Stimulated activated CD8-positive, alpha-beta memory T cell treated with anti-CD3 and anti-CD28 coated beads, Interleukin-15, amount 100 ng/mL, for 48 hours (primary cell): ENCODE results near the gene RPUSD4.

Source experiments
- DNase-seq, 2 donors: peaks; one replicate each; pipeline ENCODE4 v3.0.0-alpha.2; 2020; ENCODE audit warnings: low read depth in 2 of 2

The RPUSD4 gene

GRCh38 chr11:126212089-126212660 is 725 bp upstream of the RPUSD4 start:
- no peak for DNase-seq

DNA sequence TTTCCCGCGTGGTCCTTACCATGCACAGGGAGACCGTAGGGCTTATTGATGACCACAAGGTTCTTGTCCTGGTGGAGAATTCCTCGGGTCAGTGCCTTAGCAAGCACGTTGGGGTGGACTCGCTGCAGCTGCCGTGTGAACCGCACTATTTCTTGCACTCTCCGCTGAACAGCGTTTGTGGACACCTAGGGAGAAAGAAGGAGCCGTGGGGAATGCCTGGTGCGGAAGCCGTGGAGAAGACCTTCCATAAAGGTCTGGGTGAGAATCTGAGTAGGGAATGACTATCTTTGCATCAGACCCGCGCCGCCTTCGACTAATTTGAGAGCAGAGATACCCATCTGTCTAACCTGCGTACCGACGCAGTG is 597 bp downstream of the RPUSD4 start:
- DNase-seq, result no peak

- DNase-seq, result no peak
These were observed 3.6 kb downstream of the RPUSD4 start for GRCh38 chr11:126207896-126208295.

DNA sequence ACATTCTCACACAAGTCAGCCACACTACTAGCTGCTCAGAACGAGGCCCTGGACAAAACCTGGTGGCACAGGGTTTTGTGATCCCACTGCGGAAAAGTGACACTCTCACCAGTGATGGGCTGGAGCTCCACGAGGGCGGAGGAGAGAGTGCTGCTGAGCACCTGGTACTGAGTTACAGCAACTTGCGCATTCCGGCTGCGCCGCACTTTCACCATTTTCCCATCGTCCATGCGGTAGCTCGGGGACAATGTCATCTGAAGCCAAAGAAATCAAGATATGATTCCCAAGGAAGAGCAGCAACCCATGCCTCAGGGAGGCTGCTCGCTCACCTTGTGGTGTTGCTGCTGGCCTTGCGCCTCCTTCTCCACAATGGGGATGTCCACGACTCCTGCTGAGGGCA is 6.1 kb downstream of the RPUSD4 start:
- no peak for DNase-seq

- no peak for DNase-seq
These were observed 8.6 kb downstream of the RPUSD4 start for GRCh38 chr11:126202646-126203359.

GRCh38 chr11:126198648-126199047 is 12.8 kb downstream of the RPUSD4 start:
- no peak for DNase-seq

DNA sequence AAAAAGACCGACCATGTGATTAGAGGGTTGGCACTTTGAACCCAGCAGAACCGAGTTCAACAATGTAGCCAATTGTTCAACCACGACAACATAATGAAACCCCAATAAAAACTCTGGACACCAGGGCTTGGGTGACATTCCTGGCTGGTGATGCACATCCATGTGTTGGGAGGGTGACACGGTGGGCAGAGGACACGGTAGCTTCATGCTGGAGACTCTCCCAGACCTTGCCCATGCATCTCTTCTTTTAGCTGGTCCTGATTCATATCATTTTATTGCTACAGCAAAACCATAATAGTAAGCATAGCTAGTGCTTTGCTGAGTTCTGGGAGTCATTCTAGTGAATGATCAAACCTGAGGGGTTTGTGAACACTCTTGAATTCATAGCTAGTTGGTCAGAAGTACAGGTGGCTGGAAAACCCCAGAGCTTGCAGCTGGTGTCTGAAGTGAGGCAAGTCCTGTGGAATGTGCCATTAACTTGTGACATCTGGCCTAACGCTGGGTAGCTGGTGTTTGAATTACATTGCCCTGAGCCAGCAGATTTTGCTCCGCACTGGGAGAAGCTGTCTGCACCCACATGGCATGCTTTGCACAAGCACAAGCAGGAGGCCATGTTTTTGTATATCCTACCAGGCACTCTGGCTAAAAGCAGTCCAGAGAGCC is 14.0 kb downstream of the RPUSD4 start:
- DNase-seq, result no peak

- no peak for DNase-seq
These were observed 16.3 kb downstream of the RPUSD4 start for GRCh38 chr11:126195119-126195518.

DNA sequence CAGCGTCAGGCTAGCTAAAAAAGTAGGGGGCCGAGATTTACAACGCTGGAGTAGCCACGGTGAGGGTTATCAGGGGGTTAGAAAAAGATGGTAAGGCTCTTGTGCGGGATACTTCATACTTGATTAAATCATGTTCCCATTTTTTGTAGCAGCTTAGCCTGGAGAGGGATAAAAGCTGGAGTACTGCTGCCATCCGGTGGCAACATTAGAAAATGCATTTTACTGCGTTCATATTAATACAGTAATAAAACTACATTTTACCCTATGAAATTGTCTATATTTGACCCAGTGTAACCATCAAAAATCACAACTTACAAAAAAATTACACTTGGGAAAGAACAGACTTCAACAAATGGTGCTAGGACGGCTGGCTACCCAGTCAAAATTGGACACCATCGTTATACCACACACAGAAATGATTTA is 17.3 kb downstream of the RPUSD4 start:
- no peak for DNase-seq

DNA sequence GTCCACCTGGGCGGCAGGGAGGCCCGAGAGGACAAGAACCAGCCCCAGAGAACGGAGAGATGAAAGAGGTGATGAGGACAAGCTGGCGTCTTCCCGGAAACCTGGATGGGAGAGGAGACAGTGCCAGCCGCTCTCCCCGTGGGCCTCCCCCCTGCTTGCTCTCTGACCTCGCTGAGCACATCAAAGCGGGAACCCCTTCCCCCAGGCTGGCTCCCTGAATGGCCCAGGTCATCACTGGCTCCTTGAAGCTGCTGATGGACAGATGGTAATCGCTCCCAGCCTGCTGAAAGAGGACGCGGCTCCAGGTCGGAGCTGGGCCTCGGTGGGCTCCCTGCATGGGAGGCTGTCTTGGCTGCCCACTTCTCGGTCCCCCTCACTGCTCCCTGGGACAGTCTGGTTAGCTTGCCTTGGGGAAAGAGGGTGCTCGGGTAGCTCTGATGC is 18.4 kb downstream of the RPUSD4 start:
- DNase-seq, result no peak

GRCh38 chr11:126192361-126192760 is 19.1 kb downstream of the RPUSD4 start:
- no peak for DNase-seq

DNA sequence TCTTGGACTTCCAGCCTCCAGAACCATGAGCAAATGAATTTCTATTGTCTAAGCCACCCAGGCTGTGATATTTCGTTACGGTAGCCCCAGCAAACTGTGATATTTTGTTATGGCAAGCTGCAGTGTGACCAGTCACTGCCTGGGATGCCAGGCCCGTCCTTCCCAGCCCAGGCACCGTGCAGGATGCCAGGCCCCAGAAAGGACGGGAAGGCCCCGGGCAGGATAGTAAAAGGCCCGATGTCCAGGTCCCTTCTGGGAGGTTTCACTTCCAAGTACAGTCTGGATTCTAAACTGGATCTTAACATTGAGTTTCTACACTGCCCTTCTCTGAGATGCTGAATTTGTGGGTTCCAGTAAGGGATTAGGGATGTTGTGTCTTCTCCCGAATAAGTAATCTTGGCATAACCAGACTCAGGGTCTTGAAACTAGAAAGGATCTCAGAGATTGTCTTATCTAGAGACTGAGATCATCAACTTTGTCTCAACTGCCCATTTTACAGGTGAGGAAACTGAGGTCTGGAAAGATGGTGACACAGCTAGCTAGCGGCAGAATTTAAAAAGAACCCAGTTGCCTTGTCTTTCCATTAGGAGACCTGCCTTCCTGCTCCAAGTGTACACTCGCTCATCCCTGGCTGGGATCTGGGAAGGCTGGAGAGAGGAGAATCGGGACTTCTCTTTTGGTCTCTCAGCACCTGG is 19.9 kb downstream of the RPUSD4 start:
- no peak for DNase-seq

GRCh38 chr11:126190792-126191191 is 20.7 kb downstream of the RPUSD4 start:
- DNase-seq, result no peak

- DNase-seq, result no peak
These were observed 22.1 kb downstream of the RPUSD4 start for GRCh38 chr11:126189109-126189929.

- DNase-seq, result no peak
These were observed 22.9 kb downstream of the RPUSD4 start for GRCh38 chr11:126188332-126189108.

DNA sequence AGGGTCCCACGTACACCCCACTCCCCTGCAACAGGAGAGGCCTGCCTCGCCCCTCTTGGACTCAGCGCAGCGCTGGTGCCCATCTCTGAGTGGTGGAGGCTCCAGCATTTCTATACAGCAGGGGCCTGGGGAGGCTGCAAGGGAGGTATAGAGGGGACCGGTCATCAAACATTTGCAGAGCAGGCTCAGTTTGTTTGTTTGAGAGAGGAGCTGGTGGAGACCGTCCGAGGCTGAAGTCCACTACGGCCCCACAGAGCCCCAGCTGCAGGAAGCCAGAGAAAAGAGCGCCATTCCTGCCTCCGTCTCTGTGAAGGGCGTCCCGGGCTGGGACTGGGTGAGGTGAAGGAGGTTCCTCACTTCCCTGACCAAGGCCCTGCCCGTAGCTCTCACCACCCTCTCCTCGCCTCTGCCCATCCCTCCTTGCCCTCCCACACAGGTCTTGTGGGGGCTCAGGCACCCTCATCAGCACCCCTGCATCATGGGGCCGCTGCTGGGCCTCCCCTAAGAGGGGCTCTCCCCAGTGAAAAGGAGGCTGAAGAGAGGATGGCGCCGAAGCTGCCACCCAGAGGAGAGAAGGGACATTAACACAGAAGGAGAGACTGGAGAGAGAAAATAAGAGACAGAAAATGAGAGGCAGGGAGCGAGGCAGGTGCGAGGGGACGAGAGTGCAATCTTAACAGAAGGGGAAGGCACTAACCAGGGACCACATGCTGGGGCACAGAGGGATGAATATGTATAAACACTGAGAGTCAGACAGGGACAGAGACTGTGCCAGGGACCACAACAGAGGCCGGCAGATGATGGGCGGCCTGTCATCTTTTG is 24.5 kb downstream of the RPUSD4 start:
- no peak for DNase-seq

DNA sequence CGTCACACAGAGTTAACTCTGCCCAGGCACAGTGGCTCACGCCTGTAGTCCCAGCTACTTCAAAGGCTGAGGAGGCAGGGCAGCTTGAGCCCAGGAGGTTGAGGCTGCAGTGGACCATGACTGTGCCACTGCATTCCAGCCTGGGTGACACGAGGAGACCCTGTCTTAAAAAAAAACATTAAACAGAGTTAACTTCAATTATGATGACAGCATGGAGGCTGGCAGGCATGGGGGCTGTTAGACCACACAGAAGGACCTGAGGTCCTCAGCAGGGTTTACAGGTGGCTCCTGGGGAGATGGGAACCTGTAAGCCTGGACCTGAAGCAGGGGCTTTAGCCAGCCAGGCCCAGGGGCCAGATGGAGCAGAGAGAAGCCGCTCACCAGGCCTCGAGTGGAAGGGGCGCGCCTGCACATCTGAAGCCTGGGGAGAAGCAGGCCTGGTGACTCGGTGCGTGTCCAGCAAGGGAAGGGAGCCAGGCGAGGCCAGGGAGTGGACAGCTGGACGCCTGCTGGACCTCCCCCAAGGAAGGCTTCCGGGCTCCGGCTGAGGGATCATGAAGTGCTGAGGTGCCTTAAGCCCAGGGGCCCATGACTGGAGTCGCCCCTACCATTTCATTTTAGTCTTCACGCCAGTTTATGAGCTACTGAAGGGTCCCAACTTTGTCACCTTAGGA is 25.3 kb downstream of the RPUSD4 start:
- DNase-seq, result no peak

DNA sequence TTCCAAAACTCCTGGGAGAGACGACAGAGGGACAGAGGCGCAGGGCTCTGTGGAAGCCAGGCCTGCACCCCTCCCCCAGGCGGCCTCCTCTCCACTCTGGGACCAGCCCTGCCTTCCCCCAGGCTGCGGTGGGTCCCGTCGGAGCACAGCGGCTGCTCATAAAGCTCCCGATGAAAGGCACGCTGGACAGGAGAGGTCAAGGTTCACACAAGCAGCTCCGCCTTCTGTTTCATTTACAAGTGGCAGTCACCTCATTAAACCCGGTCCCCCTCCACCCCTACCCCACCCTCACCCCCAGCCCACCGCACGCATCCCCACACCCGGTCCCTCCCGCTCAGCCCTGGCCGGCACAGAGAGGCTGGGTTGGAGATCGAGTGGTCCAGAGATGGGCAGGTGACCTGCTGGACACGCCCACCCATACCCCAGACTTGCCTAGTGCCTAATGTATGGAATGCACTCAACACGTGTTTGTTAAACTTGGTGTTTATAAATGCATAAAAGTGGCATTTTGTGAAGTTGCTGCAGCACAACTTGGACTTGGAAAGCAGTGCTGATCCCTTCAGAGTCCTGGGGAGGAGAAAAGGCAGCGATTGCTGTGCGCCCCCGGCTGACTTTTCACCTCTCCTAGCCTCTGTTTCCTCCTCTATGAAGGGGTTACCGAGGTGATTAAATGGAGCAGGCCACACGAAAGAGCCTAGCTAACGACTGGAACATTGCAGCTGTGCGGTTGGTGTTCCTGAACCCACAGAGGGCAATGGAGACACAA is 26.0 kb downstream of the RPUSD4 start:
- no peak for DNase-seq
